Measurements from ENCODE around the gene TXNL1.

The TXNL1 gene

DNA sequence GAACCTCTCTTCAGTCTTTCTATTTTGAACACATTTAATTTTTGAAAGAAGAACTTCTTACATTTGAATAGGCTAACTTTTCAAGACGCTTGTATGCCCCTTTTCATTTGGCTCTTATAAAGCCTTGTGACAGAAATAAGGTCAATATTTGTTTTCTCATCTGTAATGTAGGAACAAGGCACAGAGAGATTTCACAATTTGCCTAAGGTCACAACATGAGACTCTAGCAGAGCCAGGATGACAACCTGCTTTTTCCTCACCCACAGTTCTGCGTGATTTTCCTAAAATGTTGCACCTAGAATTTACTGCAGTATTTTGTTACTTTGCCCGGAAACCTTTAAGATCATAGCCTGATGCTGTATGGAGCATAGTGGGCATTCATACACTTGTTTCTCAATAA lies 67.4 kb downstream of the TXNL1 start:
- Histone ChIP-seq H3K79me1 (replicated peaks; ENCODE audit: low read length, poor library complexity, severe bottlenecking) (no peaks in the 10 kb centered on the region), H3K9me3 (ENCODE audit: control insufficient read depth, low read length) (no peaks in the 10 kb centered on the region), H3K14ac (ENCODE audit: low read length in 2 of 2) (no peak overlapping the region), H2BK15ac (ENCODE audit: low read depth, poor library complexity, severe bottlenecking) (no peak overlapping the region), H2BK120ac (ENCODE audit: low read depth, low read length) (no peak overlapping the region), H3K4me1 (ENCODE audit: control insufficient read depth, insufficient read depth, low read depth, low read length) (no peaks in the 10 kb centered on the region), H3K23ac (ENCODE audit: low read length in 2 of 2) (no peak overlapping the region), H4K91ac (ENCODE audit: low read length) (no peak overlapping the region), H3K4me2 (ENCODE audit: low read length, poor library complexity, severe bottlenecking) (no peak overlapping the region), H3K36me3 (ENCODE audit: control insufficient read depth in 1 of 2, insufficient read depth in 2 of 2, low read depth in 1 of 2, low read length in 2 of 2) (no peaks in the 10 kb centered on the region), H3K4ac (ENCODE audit: low read depth in 1 of 2, low read length in 2 of 2) (no peak overlapping the region), H3K27me3 (ENCODE audit: control insufficient read depth in 1 of 2, insufficient read depth in 1 of 2, low read length in 2 of 2) (no peaks in the 10 kb centered on the region), H2AFZ (ENCODE audit: low read depth, low read length) (no peak overlapping the region), H2BK5ac (ENCODE audit: low read depth, low read length, poor library complexity, severe bottlenecking) (no peak overlapping the region), H3K27ac (ENCODE audit: low read length, poor library complexity, severe bottlenecking) (no peak overlapping the region), H3K4me3 (ENCODE audit: insufficient read depth in 1 of 2, low read depth in 1 of 2, low read length in 2 of 2) (no peak overlapping the region), H3K18ac (ENCODE audit: low read depth in 1 of 2, low read length in 2 of 2) (no peak overlapping the region), H3K9ac (ENCODE audit: low read length) (no peak overlapping the region), H2BK12ac (ENCODE audit: low read length in 2 of 2) (no peak overlapping the region), H4K8ac (ENCODE audit: low read length) (no peak overlapping the region), H2AK5ac (ENCODE audit: low read length, severe bottlenecking) (no peak overlapping the region)
- no peak for DNase-seq
- WGBS = 97% methylated on average over 3 of the region's 3 CpGs

DNA sequence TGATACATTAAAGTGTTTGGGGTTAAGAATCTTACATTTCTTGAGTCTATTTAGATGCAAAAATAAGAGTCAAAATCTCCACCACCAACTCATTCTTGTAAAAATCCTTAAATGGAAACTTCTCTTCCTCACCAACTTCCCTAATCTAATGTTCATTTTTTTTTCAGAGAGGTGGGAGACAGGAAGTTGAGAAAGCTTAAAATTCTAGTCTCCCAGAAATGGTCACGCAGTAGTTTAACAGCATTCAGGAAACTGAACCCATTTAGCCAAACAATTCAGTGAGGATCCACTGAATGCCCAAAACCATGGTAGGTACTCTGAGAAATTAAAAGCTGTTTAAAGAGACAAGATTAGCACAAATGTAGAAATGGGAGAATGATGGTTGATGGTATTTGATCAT lies 69.0 kb downstream of the TXNL1 start:
- Histone ChIP-seq H3K4me1 (ENCODE audit: control insufficient read depth, insufficient read depth, low read depth, low read length) (no peaks in the 10 kb centered on the region), H4K8ac (ENCODE audit: low read length) (no peak overlapping the region), H3K23ac (ENCODE audit: low read length in 2 of 2) (no peak overlapping the region), H3K4ac (ENCODE audit: low read depth in 1 of 2, low read length in 2 of 2) (no peak overlapping the region), H3K27ac (ENCODE audit: low read length, poor library complexity, severe bottlenecking) (no peak overlapping the region), H3K18ac (ENCODE audit: low read depth in 1 of 2, low read length in 2 of 2) (no peak overlapping the region), H2BK5ac (ENCODE audit: low read depth, low read length, poor library complexity, severe bottlenecking) (no peak overlapping the region), H2AK5ac (ENCODE audit: low read length, severe bottlenecking) (no peak overlapping the region), H4K91ac (ENCODE audit: low read length) (no peak overlapping the region), H3K4me2 (ENCODE audit: low read length, poor library complexity, severe bottlenecking) (no peak overlapping the region), H3K9ac (ENCODE audit: low read length) (no peak overlapping the region), H3K14ac (ENCODE audit: low read length in 2 of 2) (no peak overlapping the region), H3K36me3 (ENCODE audit: control insufficient read depth in 1 of 2, insufficient read depth in 2 of 2, low read depth in 1 of 2, low read length in 2 of 2) (no peaks in the 10 kb centered on the region), H2BK15ac (ENCODE audit: low read depth, poor library complexity, severe bottlenecking) (no peak overlapping the region), H2BK12ac (ENCODE audit: low read length in 2 of 2) (no peak overlapping the region), H3K9me3 (ENCODE audit: control insufficient read depth, low read length) (no peaks in the 10 kb centered on the region), H2AFZ (ENCODE audit: low read depth, low read length) (no peak overlapping the region), H3K79me1 (replicated peaks; ENCODE audit: low read length, poor library complexity, severe bottlenecking) (no peaks in the 10 kb centered on the region), H3K27me3 (ENCODE audit: control insufficient read depth in 1 of 2, insufficient read depth in 1 of 2, low read length in 2 of 2) (no peaks in the 10 kb centered on the region), H3K4me3 (ENCODE audit: insufficient read depth in 1 of 2, low read depth in 1 of 2, low read length in 2 of 2) (no peak overlapping the region), H2BK120ac (ENCODE audit: low read depth, low read length) (no peak overlapping the region)
- 100% methylated on average over 1 of the region's 1 CpG for WGBS
- DNase-seq = no peak

DNA sequence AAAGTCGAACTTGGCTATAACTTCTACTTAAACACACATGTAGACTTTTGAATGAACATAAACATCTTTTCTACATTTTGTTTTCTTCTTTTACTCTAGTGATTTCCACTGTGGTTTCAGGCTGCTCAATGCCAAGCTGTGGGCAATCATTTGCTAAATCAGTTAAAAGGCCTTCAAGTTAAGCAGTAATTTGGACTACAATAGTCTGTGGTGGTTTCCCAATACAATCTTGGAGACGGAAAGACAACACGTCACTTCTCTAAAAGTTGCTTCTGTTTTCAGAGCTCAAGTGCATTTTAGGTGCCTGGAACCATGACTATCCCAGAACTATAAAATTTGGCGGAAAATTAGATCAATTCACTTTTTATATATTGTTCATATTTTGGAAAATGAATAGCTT lies 69.4 kb downstream of the TXNL1 start:
- no peak overlapping the region for H3K23ac ChIP-seq (ENCODE audit: low read length in 2 of 2)
- H3K27ac ChIP-seq (ENCODE audit: low read length, poor library complexity, severe bottlenecking) = no peak overlapping the region
- H2BK15ac ChIP-seq (ENCODE audit: low read depth, poor library complexity, severe bottlenecking) = no peak overlapping the region
- no peak overlapping the region for H3K18ac ChIP-seq (ENCODE audit: low read depth in 1 of 2, low read length in 2 of 2)
- H4K91ac ChIP-seq (ENCODE audit: low read length) = no peak overlapping the region
- H3K4me2 ChIP-seq (ENCODE audit: low read length, poor library complexity, severe bottlenecking) = no peak overlapping the region
- no peaks in the 10 kb centered on the region for H3K36me3 ChIP-seq (ENCODE audit: control insufficient read depth in 1 of 2, insufficient read depth in 2 of 2, low read depth in 1 of 2, low read length in 2 of 2)
- H2AFZ ChIP-seq (ENCODE audit: low read depth, low read length) = no peak overlapping the region
- no peak overlapping the region for H3K14ac ChIP-seq (ENCODE audit: low read length in 2 of 2)
- H3K9me3 ChIP-seq (ENCODE audit: control insufficient read depth, low read length) = no peaks in the 10 kb centered on the region
- H2BK120ac ChIP-seq (ENCODE audit: low read depth, low read length) = no peak overlapping the region
- H3K9ac ChIP-seq (ENCODE audit: low read length) = no peak overlapping the region
- H3K27me3 ChIP-seq (ENCODE audit: control insufficient read depth in 1 of 2, insufficient read depth in 1 of 2, low read length in 2 of 2) = no peaks in the 10 kb centered on the region
- H3K4ac ChIP-seq (ENCODE audit: low read depth in 1 of 2, low read length in 2 of 2) = no peak overlapping the region
- no peak for DNase-seq
- H3K79me1 ChIP-seq (replicated peaks; ENCODE audit: low read length, poor library complexity, severe bottlenecking) = no peaks in the 10 kb centered on the region
- H2BK5ac ChIP-seq (ENCODE audit: low read depth, low read length, poor library complexity, severe bottlenecking) = no peak overlapping the region
- no peak overlapping the region for H2AK5ac ChIP-seq (ENCODE audit: low read length, severe bottlenecking)
- no peak overlapping the region for H3K4me3 ChIP-seq (ENCODE audit: insufficient read depth in 1 of 2, low read depth in 1 of 2, low read length in 2 of 2)
- no peaks in the 10 kb centered on the region for H3K4me1 ChIP-seq (ENCODE audit: control insufficient read depth, insufficient read depth, low read depth, low read length)
- 86% methylated on average over 3 of the region's 4 CpGs for WGBS
- no peak overlapping the region for H2BK12ac ChIP-seq (ENCODE audit: low read length in 2 of 2)
- no peak overlapping the region for H4K8ac ChIP-seq (ENCODE audit: low read length)

GRCh38 chr18:56565551-56566345 lies 72.6 kb downstream of the TXNL1 start:
- H3K27ac ChIP-seq (ENCODE audit: low read length, poor library complexity, severe bottlenecking) = no peak overlapping the region

More at GRCh38 chr18:56565551-56566345, 72.6 kb downstream of the TXNL1 start:
- no peak overlapping the region for H3K4me3 ChIP-seq (ENCODE audit: insufficient read depth in 1 of 2, low read depth in 1 of 2, low read length in 2 of 2)
- H3K4me1 ChIP-seq (ENCODE audit: control insufficient read depth, insufficient read depth, low read depth, low read length) = no peaks in the 10 kb centered on the region
- no peak overlapping the region for H2AK5ac ChIP-seq (ENCODE audit: low read length, severe bottlenecking)
- H2AFZ ChIP-seq (ENCODE audit: low read depth, low read length) = no peak overlapping the region
- H3K18ac ChIP-seq (ENCODE audit: low read depth in 1 of 2, low read length in 2 of 2) = no peak overlapping the region
- H2BK5ac ChIP-seq (ENCODE audit: low read depth, low read length, poor library complexity, severe bottlenecking) = no peak overlapping the region
- DNase-seq = peak; percentile 35
- no peaks in the 10 kb centered on the region for H3K9me3 ChIP-seq (ENCODE audit: control insufficient read depth, low read length)
- H3K36me3 ChIP-seq (ENCODE audit: control insufficient read depth in 1 of 2, insufficient read depth in 2 of 2, low read depth in 1 of 2, low read length in 2 of 2) = no peaks in the 10 kb centered on the region
- WGBS = 76% methylated on average over 3 of the region's 5 CpGs
- H3K9ac ChIP-seq (ENCODE audit: low read length) = peak overlapping the region; percentile 83
- H2BK15ac ChIP-seq (ENCODE audit: low read depth, poor library complexity, severe bottlenecking) = no peak overlapping the region
- H3K4me2 ChIP-seq (ENCODE audit: low read length, poor library complexity, severe bottlenecking) = no peak overlapping the region
- no peak overlapping the region for H3K4ac ChIP-seq (ENCODE audit: low read depth in 1 of 2, low read length in 2 of 2)
- H4K8ac ChIP-seq (ENCODE audit: low read length) = no peak overlapping the region
- no peak overlapping the region for H2BK120ac ChIP-seq (ENCODE audit: low read depth, low read length)
- no peak overlapping the region for H4K91ac ChIP-seq (ENCODE audit: low read length)
- no peaks in the 10 kb centered on the region for H3K79me1 ChIP-seq (replicated peaks; ENCODE audit: low read length, poor library complexity, severe bottlenecking)
- H3K27me3 ChIP-seq (ENCODE audit: control insufficient read depth in 1 of 2, insufficient read depth in 1 of 2, low read length in 2 of 2) = no peaks in the 10 kb centered on the region
- no peak overlapping the region for H3K14ac ChIP-seq (ENCODE audit: low read length in 2 of 2)
- H2BK12ac ChIP-seq (ENCODE audit: low read length in 2 of 2) = no peak overlapping the region
- no peak overlapping the region for H3K23ac ChIP-seq (ENCODE audit: low read length in 2 of 2)

All from mesenchymal stem cell (in vitro differentiated cells and primary cell).